GM18520 (cell line): Measurements from ENCODE around the gene CMTM1.
"Not testable (repeated sequence)": the region's sequence is repeated elsewhere in the genome, so short reads cannot be mapped to it uniquely, and the experiment has no call there.

ENCODE experiments used
- ATAC-seq: cut with Tn5 transposase; IDR thresholded peaks from one replicate; pipeline ENCODE4 v1.9.1; 2021; ENCODE audit not compliant: unreplicated experiment

CMTM1 gene

GRCh38 chr16:66610111-66610820 lies 44.0 kb downstream of the CMTM1 start:
- ATAC-seq = no peak

GRCh38 chr16:66611911-66612310 lies 45.7 kb downstream of the CMTM1 start:
- ATAC-seq = not testable (repeated sequence)

GRCh38 chr16:66612422-66612821 lies 46.2 kb downstream of the CMTM1 start:
- no peak for ATAC-seq

- ATAC-seq = no peak
Measured at GRCh38 chr16:66614161-66614802, 48.0 kb downstream of the CMTM1 start.

- ATAC-seq = no peak
Measured at GRCh38 chr16:66616169-66616568, 49.9 kb downstream of the CMTM1 start.

GRCh38 chr16:66616592-66616991 lies 50.4 kb downstream of the CMTM1 start:
- no peak for ATAC-seq

GRCh38 chr16:66617010-66617434 lies 50.8 kb downstream of the CMTM1 start:
- ATAC-seq = no peak

- ATAC-seq = no peak
Measured at GRCh38 chr16:66617728-66618127, 51.5 kb downstream of the CMTM1 start.

- ATAC-seq = no peak
Measured at GRCh38 chr16:66618588-66619375, 52.5 kb downstream of the CMTM1 start.

- no peak for ATAC-seq
Measured at GRCh38 chr16:66619534-66620428, 53.5 kb downstream of the CMTM1 start.

GRCh38 chr16:66620429-66620795 lies 54.2 kb downstream of the CMTM1 start:
- no peak for ATAC-seq

GRCh38 chr16:66621973-66622372 lies 55.7 kb downstream of the CMTM1 start:
- no peak for ATAC-seq

- no peak for ATAC-seq
Measured at GRCh38 chr16:66622863-66623262, 56.6 kb downstream of the CMTM1 start.

- ATAC-seq = no peak
Measured at GRCh38 chr16:66623755-66624154, 57.5 kb downstream of the CMTM1 start.

- not testable (repeated sequence) for ATAC-seq
Measured at GRCh38 chr16:66627611-66628378, 61.6 kb downstream of the CMTM1 start.
